Activated CD8-positive, alpha-beta T cell treated with anti-CD3 and anti-CD28 coated beads for 36 hours (primary cell): ENCODE data around the gene THY1. TPM values are rescaled to one million over a fixed set of nuclear protein-coding genes. Genes with fewer than 3 reads are reported as not detected.

Experiments used
- ATAC-seq: fragments of 200-7000 bp; cut with Tn5 transposase; one replicate; pipeline ENCODE4 v1.10.0; 2021; ENCODE audit warnings: mild to moderate bottlenecking, moderate library complexity
- CTCF ChIA-PET: fragments of 350-600 bp; sonication (Branson Sonifier 250); formaldehyde crosslinking; loops from one replicate; lab custom pipeline; 2021; ENCODE audit warnings: antibody characterized with exemption; lab: Charles Lee
- POLR2A ChIA-PET: fragments of 350-600 bp; sonication (Branson Sonifier 250); formaldehyde crosslinking; loops from one replicate; lab custom pipeline; 2021; ENCODE audit warnings: antibody characterized with exemption; lab: Charles Lee
- DNase-seq: peaks from one replicate; pipeline ENCODE4 v3.0.0-alpha.2; 2020
- H3K27ac Mint-ChIP-seq: one replicate; pipeline ENCODE4 v1.8.0; 2021; ENCODE audit warnings: mild to moderate bottlenecking, mixed read lengths
- H3K27me3 Mint-ChIP-seq: one replicate; pipeline ENCODE4 v1.8.0; 2021; ENCODE audit warnings: mixed read lengths
- H3K36me3 Mint-ChIP-seq: one replicate; pipeline ENCODE4 v1.8.0; 2021; ENCODE audit warnings: low read depth, mixed read lengths
- H3K4me1 Mint-ChIP-seq: one replicate; pipeline ENCODE4 v1.8.0; 2021; ENCODE audit warnings: low read depth, mixed read lengths
- H3K4me3 Mint-ChIP-seq: one replicate; pipeline ENCODE4 v1.8.0; 2021; ENCODE audit warnings: mild to moderate bottlenecking, moderate library complexity, mixed read lengths
- H3K9me3 Mint-ChIP-seq: one replicate; pipeline ENCODE4 v1.8.0; 2021; ENCODE audit warnings: mixed read lengths
- CTCF ChIP-seq: fragments of 200-600 bp; IDR thresholded peaks from one replicate; pipeline ENCODE4 v1.8.0; 2022; ENCODE audit warnings: antibody characterized with exemption, mild to moderate bottlenecking
- intact Hi-C: fragments of 100-400 bp; cut with micrococcal nuclease; formaldehyde crosslinking; loops from one replicate; pipeline ENCODE4 v1.10.0; 2022
- total RNA-seq, 2 experiments: library from RNA; stranded (reverse); gene quantifications; one replicate each; pipeline ENCODE4 v1.2.3, GENCODE V29; 2021

Gene THY1
- total RNA-seq, 2 experiments from 2014 or later, result 0.18 to 0.40 TPM

- Mint-ChIP-seq H3K9me3 (peaks cover 25% of the 10 kb centered on the region), H3K4me1 (no peaks in the 10 kb centered on the region), H3K27me3 (peaks cover 3% of the 10 kb centered on the region), H3K27ac (no peak overlapping the region), H3K4me3 (no peak overlapping the region), H3K36me3 (peaks cover 6% of the 10 kb centered on the region)
- TF ChIP-seq CTCF, result no peak
- intact Hi-C loops, result no loop called here
- DNase-seq (no peak), ATAC-seq (no peak)
- POLR2A ChIA-PET, result no interaction called here
- CTCF ChIA-PET, result interaction anchor here (0.9 to 1.5 kb wide), 3 partner anchors 13 to 64 kb away, joined by 3 to 7 read pairs (median 5); no protein-coding TSS in a partner anchor
Observed at GRCh38 chr11:119402470-119402869, 20.5 kb downstream of the THY1 start.

GRCh38 chr11:119400860-119401259 lies 22.1 kb downstream of the THY1 start:
- CTCF ChIA-PET, result no interaction called here
- intact Hi-C loops, result no loop called here

GRCh38 chr11:119397740-119398139 lies 25.2 kb downstream of the THY1 start:
- TF ChIP-seq CTCF, result no peak
- peaks cover 25% of the 10 kb centered on the region for H3K9me3 Mint-ChIP-seq
- no peak overlapping the region for H3K4me3 Mint-ChIP-seq
- POLR2A ChIA-PET, result no interaction called here
- H3K36me3 Mint-ChIP-seq, result peaks cover 9% of the 10 kb centered on the region
- DNase-seq, result no peak
- CTCF ChIA-PET, result interaction anchor here (1.3 to 1.9 kb wide), 3 partner anchors 42 to 77 kb away, joined by 5 to 7 read pairs (median 6); no protein-coding TSS in a partner anchor
- peaks cover 18% of the 10 kb centered on the region for H3K27me3 Mint-ChIP-seq
- intact Hi-C loops, result no loop called here
- no peak for ATAC-seq
- H3K27ac Mint-ChIP-seq, result no peak overlapping the region
- no peaks in the 10 kb centered on the region for H3K4me1 Mint-ChIP-seq

More at GRCh38 chr11:119400860-119401259, 22.1 kb downstream of the THY1 start:
- Mint-ChIP-seq H3K4me1 (no peaks in the 10 kb centered on the region), H3K9me3 (peaks cover 25% of the 10 kb centered on the region), H3K27ac (no peak overlapping the region), H3K36me3 (peaks cover 9% of the 10 kb centered on the region), H3K27me3 (peaks cover 5% of the 10 kb centered on the region), H3K4me3 (no peak overlapping the region)
- ATAC-seq, result no peak
- POLR2A ChIA-PET, result no interaction called here
- DNase-seq, result no peak
- TF ChIP-seq CTCF, result no peak

GRCh38 chr11:119396835-119397234 lies 26.1 kb downstream of the THY1 start:
- intact Hi-C loops, result no loop called here
- Mint-ChIP-seq H3K27me3 (peaks cover 16% of the 10 kb centered on the region), H3K27ac (no peak overlapping the region), H3K4me3 (no peak overlapping the region), H3K4me1 (no peaks in the 10 kb centered on the region), H3K9me3 (peaks cover 21% of the 10 kb centered on the region), H3K36me3 (peaks cover 8% of the 10 kb centered on the region)
- TF ChIP-seq CTCF, result no peak
- CTCF ChIA-PET, result interaction anchor here (0.6 to 1.2 kb wide), 2 partner anchors 35 to 53 kb away, joined by 3 read pairs; no protein-coding TSS in a partner anchor
- no peak for DNase-seq
- POLR2A ChIA-PET, result no interaction called here
- ATAC-seq, result no peak

GRCh38 chr11:119391275-119391674 lies 31.7 kb downstream of the THY1 start:
- ATAC-seq, result no peak
- no peak for TF ChIP-seq CTCF
- no peak for DNase-seq
- POLR2A ChIA-PET, result no interaction called here
- no peak overlapping the region for H3K27ac Mint-ChIP-seq
- intact Hi-C loops, result no loop called here
- H3K27me3 Mint-ChIP-seq, result peaks cover 13% of the 10 kb centered on the region
- no peaks in the 10 kb centered on the region for H3K36me3 Mint-ChIP-seq
- no peak overlapping the region for H3K4me3 Mint-ChIP-seq
- CTCF ChIA-PET, result interaction anchor here (1.3 kb wide), 1 partner anchor 35 kb away, joined by 7 read pairs; no protein-coding TSS in a partner anchor
- H3K9me3 Mint-ChIP-seq, result no peaks in the 10 kb centered on the region
- H3K4me1 Mint-ChIP-seq, result no peaks in the 10 kb centered on the region
